GM23338 (cell line): ENCODE results near the gene SLAMF9. TPM values are rescaled to one million over a fixed set of nuclear protein-coding genes. Genes with fewer than 3 reads are reported as not detected.

ENCODE experiments used
- ATAC-seq: fragments of 200-7000 bp; cut with Tn5 transposase; 3 replicates; pipeline ENCODE4 v1.9.1; 2020
- DNase-seq: peaks from one replicate; pipeline ENCODE4 v3.0.0-alpha.2; 2015; ENCODE audit warnings: low spot score
- H2AFZ ChIP-seq: fragments of 200-600 bp; sonication (generic); 2 replicates; pipeline ENCODE4 v1.8.0; 2016; ENCODE audit warnings: antibody characterized with exemption, mild to moderate bottlenecking, moderate library complexity
- H3F3A ChIP-seq: fragments of 200-600 bp; sonication (generic); replicated peaks from 2 replicates; pipeline ENCODE4 v1.8.0; 2017; ENCODE audit warnings: antibody characterized with exemption, mixed run types, low read depth
- H3K27ac ChIP-seq: fragments of 200-600 bp; sonication (generic); 2 replicates; pipeline ENCODE4 v1.6.1; 2016; ENCODE audit warnings: low read depth
- H3K27me3 ChIP-seq: fragments of 200-600 bp; sonication (generic); 2 replicates; pipeline ENCODE4 v1.8.0; 2016; ENCODE audit warnings: mild to moderate bottlenecking, mixed run types, moderate library complexity; ENCODE audit not compliant: insufficient read depth
- H3K36me3 ChIP-seq: fragments of 200-600 bp; sonication (generic); 2 replicates; pipeline ENCODE4 v1.8.0; 2016; ENCODE audit warnings: mild to moderate bottlenecking; ENCODE audit not compliant: insufficient read depth
- H3K4me1 ChIP-seq: fragments of 200-600 bp; sonication (generic); 2 replicates; pipeline ENCODE4 v1.8.0; 2016; ENCODE audit warnings: mild to moderate bottlenecking, moderate library complexity; ENCODE audit not compliant: insufficient read depth
- H3K4me2 ChIP-seq: fragments of 200-600 bp; sonication (generic); 2 replicates; pipeline ENCODE4 v1.7.1; 2017; ENCODE audit warnings: mixed run types
- H3K4me3 ChIP-seq: fragments of 200-600 bp; sonication (generic); 2 replicates; pipeline ENCODE4 v1.6.1; 2016; ENCODE audit warnings: mixed run types
- H3K79me2 ChIP-seq: fragments of 200-600 bp; sonication (generic); replicated peaks from 2 replicates; pipeline ENCODE4 v1.8.0; 2017; ENCODE audit warnings: mild to moderate bottlenecking; ENCODE audit not compliant: insufficient read depth
- H3K9me2 ChIP-seq: fragments of 200-600 bp; sonication (generic); 2 replicates; pipeline ENCODE4 v1.8.0; 2017; ENCODE audit not compliant: insufficient read depth
- H4K20me1 ChIP-seq: fragments of 200-600 bp; sonication (generic); replicated peaks from 2 replicates; pipeline ENCODE4 v1.8.0; 2017; ENCODE audit warnings: mild to moderate bottlenecking; ENCODE audit not compliant: insufficient read depth
- H3K27ac Mint-ChIP-seq: 2 replicates; pipeline ENCODE4 v1.8.0; 2020; ENCODE audit warnings: inconsistent platforms, mild to moderate bottlenecking, moderate library complexity, mixed read lengths
- H3K27me3 Mint-ChIP-seq: 3 replicates; pipeline ENCODE4 v1.8.0; 2022; ENCODE audit warnings: low read depth, mild to moderate bottlenecking, moderate library complexity, mixed read lengths, inconsistent platforms; ENCODE audit not compliant: insufficient read depth, poor library complexity
- H3K36me3 Mint-ChIP-seq: 3 replicates; pipeline ENCODE4 v1.8.0; 2021; ENCODE audit warnings: low read depth, mild to moderate bottlenecking, inconsistent platforms, moderate library complexity, mixed read lengths
- H3K4me1 Mint-ChIP-seq: 3 replicates; pipeline ENCODE4 v1.8.0; 2020; ENCODE audit warnings: mild to moderate bottlenecking, inconsistent platforms, mixed read lengths
- H3K4me3 Mint-ChIP-seq: 3 replicates; pipeline ENCODE4 v1.8.0; 2021; ENCODE audit warnings: moderate library complexity, mild to moderate bottlenecking, inconsistent platforms, mixed read lengths
- H3K9me3 Mint-ChIP-seq: 3 replicates; pipeline ENCODE4 v1.8.0; 2020; ENCODE audit warnings: moderate library complexity, mild to moderate bottlenecking, inconsistent platforms, mixed read lengths
- CREB1 ChIP-seq: fragments of 250-450 bp; sonication (Bioruptor Pico); IDR thresholded peaks from 2 replicates; pipeline ENCODE4 v1.5.0; 2020; ENCODE audit warnings: low read depth, mild to moderate bottlenecking, moderate library complexity
- CTCF ChIP-seq, 2 experiments: fragments of 200-600 bp in 1 of 2; sonication (generic) in 1 of 2; conservative IDR thresholded peaks; 2 replicates each; pipeline versions ENCODE4 v1.5.1 to v1.6.1; 2016 to 2017; ENCODE audit warnings: antibody characterized with exemption in 2 of 2, low read depth in 2 of 2, mild to moderate bottlenecking in 2 of 2, moderate library complexity in 1 of 2
- ETS1 ChIP-seq: IDR thresholded peaks from 2 replicates; pipeline ENCODE4 v1.6.1; 2016; ENCODE audit warnings: antibody characterized with exemption
- EZH2phosphoT487 ChIP-seq: fragments of 200-600 bp; sonication (generic); IDR thresholded peaks from one replicate; pipeline ENCODE4 v1.8.1; 2018; ENCODE audit warnings: antibody characterized with exemption; ENCODE audit not compliant: unreplicated experiment
- JUNB ChIP-seq: IDR thresholded peaks from one replicate; pipeline ENCODE4 v1.6.1; 2016; ENCODE audit warnings: antibody characterized with exemption; ENCODE audit not compliant: unreplicated experiment
- NANOG ChIP-seq: IDR thresholded peaks from 2 replicates; pipeline ENCODE4 v1.6.1; 2016; ENCODE audit warnings: antibody characterized with exemption, borderline replicate concordance
- POLR2AphosphoS5 ChIP-seq: IDR thresholded peaks from 2 replicates; pipeline ENCODE4 v1.6.1; 2016; ENCODE audit warnings: antibody characterized with exemption, low read depth
- STAT1 ChIP-seq: IDR thresholded peaks from one replicate; pipeline ENCODE4 v1.6.1; 2016; ENCODE audit warnings: antibody characterized with exemption; ENCODE audit not compliant: unreplicated experiment
- ZNF114 ChIP-seq: fragments of 250-450 bp; sonication (Bioruptor Pico); IDR thresholded peaks from 2 replicates; pipeline ENCODE4 v1.5.0; 2020; ENCODE audit warnings: mild to moderate bottlenecking, moderate library complexity
- ZNF462 ChIP-seq: fragments of 250-450 bp; sonication (Bioruptor Pico); IDR thresholded peaks from 2 replicates; pipeline ENCODE4 v1.5.0; 2020; ENCODE audit warnings: mild to moderate bottlenecking, moderate library complexity
- polyA plus RNA-seq: library from polyadenylated mRNA; unstranded; fragments of >200 nt; fragmentation: Nextera tagmentation; extraction: Ambion mirVana; gene quantifications from 2 replicates; pipeline ENCODE4 v1.2.1, GENCODE V29; 2016
- total RNA-seq: library from RNA; depleted of rRNA; stranded (reverse); fragments of >200 nt; shearing (Covaris generic); gene quantifications from 2 replicates; pipeline ENCODE4 v1.2.3, GENCODE V29; 2014

The SLAMF9 gene
- total and polyA plus RNA-seq, 2 experiments from 2014 or later: not detected

GRCh38 chr1:159989581-159989980 is 35.5 kb upstream of the SLAMF9 start:
- DNase-seq: no peak
- TF ChIP-seq CTCF (conservative IDR thresholded peaks at IDR 0.05; ENCODE audit: low read depth in 2 of 2) (no peak), EZH2phosphoT487 (no peak), NANOG (no peak), JUNB (no peak), POLR2AphosphoS5 (no peak)

GRCh38 chr1:159988006-159988405 is 34.0 kb upstream of the SLAMF9 start:
- no peak for TF ChIP-seq ETS1
- TF ChIP-seq ZNF462 (CRISPR knock-in tag): no peak
- no peak for TF ChIP-seq ZNF114 (CRISPR knock-in tag)
- TF ChIP-seq STAT1: no peak
- no peak for TF ChIP-seq CREB1 (CRISPR knock-in tag)
- no peak for TF ChIP-seq JUNB
- no peak for TF ChIP-seq EZH2phosphoT487
- H3K4me1 ChIP-seq: peaks cover 13% of the 10 kb centered on the region
- ATAC-seq (no peak), DNase-seq (no peak)
- no peak overlapping the region for H3K27ac ChIP-seq
- no peak overlapping the region for H3K4me3 ChIP-seq
- Mint-ChIP-seq H3K27ac (no peak overlapping the region), H3K4me3 (no peak overlapping the region), H3K4me1 (peaks cover 20% of the 10 kb centered on the region), H3K27me3 (no peaks in the 10 kb centered on the region), H3K36me3 (no peaks in the 10 kb centered on the region), H3K9me3 (no peaks in the 10 kb centered on the region)
- no peaks in the 10 kb centered on the region for H3K79me2 ChIP-seq
- H3F3A ChIP-seq: no peaks in the 10 kb centered on the region
- no peaks in the 10 kb centered on the region for H3K9me2 ChIP-seq
- H3K36me3 ChIP-seq: no peaks in the 10 kb centered on the region
- H2AFZ ChIP-seq: no peak overlapping the region
- no peaks in the 10 kb centered on the region for H3K27me3 ChIP-seq
- H3K4me2 ChIP-seq: no peak overlapping the region
- H4K20me1 ChIP-seq: no peaks in the 10 kb centered on the region

More at GRCh38 chr1:159989581-159989980, 35.5 kb upstream of the SLAMF9 start:
- H3F3A ChIP-seq: no peaks in the 10 kb centered on the region
- no peaks in the 10 kb centered on the region for H3K9me2 ChIP-seq
- no peak overlapping the region for H3K27ac Mint-ChIP-seq
- H3K27me3 ChIP-seq: no peaks in the 10 kb centered on the region
- 0 out of 2 replicates have a peak overlapping the region, but pooled peaks have one; percentile 7 for H2AFZ ChIP-seq
- no peaks in the 10 kb centered on the region for H4K20me1 ChIP-seq
- H3K4me1 ChIP-seq: peaks cover 13% of the 10 kb centered on the region
- no peaks in the 10 kb centered on the region for H3K9me3 Mint-ChIP-seq
- ATAC-seq: no peak
- no peaks in the 10 kb centered on the region for H3K79me2 ChIP-seq
- H3K36me3 Mint-ChIP-seq: no peaks in the 10 kb centered on the region
- H3K4me3 ChIP-seq: no peak overlapping the region
- no peak overlapping the region for H3K4me2 ChIP-seq
- H3K27ac ChIP-seq: no peak overlapping the region
- H3K36me3 ChIP-seq: no peaks in the 10 kb centered on the region
- H3K27me3 Mint-ChIP-seq: no peaks in the 10 kb centered on the region
- peaks cover 17% of the 10 kb centered on the region; the same call in 2 of the 3 replicates for H3K4me1 Mint-ChIP-seq
- H3K4me3 Mint-ChIP-seq: no peak overlapping the region
